ENCODE data around the gene NPAS2.
A peak's percentile ranks its signal among the peaks of the same experiment; 100 is the strongest.

The NPAS2 gene

GRCh38 chr2:100983201-100983600 is 163.3 kb downstream of the NPAS2 start:
- no peak for TF ChIP-seq EZH2phosphoT487 (IDR thresholded peaks at IDR 0.05; ENCODE audit: low read depth)
- no peak for TF ChIP-seq CTCF (IDR thresholded peaks at IDR 0.05; ENCODE audit: low read depth, low read length)
- no peaks in the 10 kb centered on the region for H3K4me1 ChIP-seq (ENCODE audit: low read length)
- H3K9me3 ChIP-seq (ENCODE audit: insufficient read depth, low read length) = no peaks in the 10 kb centered on the region
- H3K27ac ChIP-seq (ENCODE audit: low read length) = no peak overlapping the region
- H4K20me1 ChIP-seq (ENCODE audit: insufficient read depth, low read length) = no peaks in the 10 kb centered on the region
- no peaks in the 10 kb centered on the region for H3K79me2 ChIP-seq (ENCODE audit: low read length)
- no peak overlapping the region for H3K9ac ChIP-seq (ENCODE audit: low read length)
- no peak overlapping the region for H3K4me3 ChIP-seq (ENCODE audit: low read length)
- H3K27me3 ChIP-seq (ENCODE audit: low read depth, low read length) = peaks cover 10% of the 10 kb centered on the region
- no peak overlapping the region for H2AFZ ChIP-seq (ENCODE audit: low read depth, low read length)
- H3K4me2 ChIP-seq (ENCODE audit: low read length) = no peak overlapping the region
- H3K36me3 ChIP-seq (replicated peaks; ENCODE audit: low read depth, low read length) = no peaks in the 10 kb centered on the region

- Histone ChIP-seq H4K20me1 (ENCODE audit: insufficient read depth, low read length) (no peaks in the 10 kb centered on the region), H3K27ac (ENCODE audit: low read length) (no peak overlapping the region), H3K9ac (ENCODE audit: low read length) (no peak overlapping the region), H3K4me1 (ENCODE audit: low read length) (no peaks in the 10 kb centered on the region), H3K79me2 (ENCODE audit: low read length) (no peaks in the 10 kb centered on the region), H2AFZ (ENCODE audit: low read depth, low read length) (no peak overlapping the region), H3K9me3 (ENCODE audit: insufficient read depth, low read length) (no peaks in the 10 kb centered on the region), H3K4me2 (ENCODE audit: low read length) (no peak overlapping the region), H3K4me3 (ENCODE audit: low read length) (no peak overlapping the region), H3K27me3 (ENCODE audit: low read depth, low read length) (peaks cover 4% of the 10 kb centered on the region), H3K36me3 (replicated peaks; ENCODE audit: low read depth, low read length) (no peaks in the 10 kb centered on the region)
- TF ChIP-seq EZH2phosphoT487 (IDR thresholded peaks at IDR 0.05; ENCODE audit: low read depth) (no peak), CTCF (IDR thresholded peaks at IDR 0.05; ENCODE audit: low read depth, low read length) (no peak)
These were observed 163.9 kb downstream of the NPAS2 start for GRCh38 chr2:100983684-100984310.

GRCh38 chr2:100984892-100985307 is 165.0 kb downstream of the NPAS2 start:
- TF ChIP-seq CTCF (IDR thresholded peaks at IDR 0.05; ENCODE audit: low read depth, low read length) = peak; percentile 90
- TF ChIP-seq EZH2phosphoT487 (IDR thresholded peaks at IDR 0.05; ENCODE audit: low read depth) = no peak
- H3K79me2 ChIP-seq (ENCODE audit: low read length) = no peaks in the 10 kb centered on the region
- H2AFZ ChIP-seq (ENCODE audit: low read depth, low read length) = no peak overlapping the region
- H4K20me1 ChIP-seq (ENCODE audit: insufficient read depth, low read length) = no peaks in the 10 kb centered on the region
- no peak overlapping the region for H3K9ac ChIP-seq (ENCODE audit: low read length)
- no peak overlapping the region for H3K4me2 ChIP-seq (ENCODE audit: low read length)
- H3K36me3 ChIP-seq (replicated peaks; ENCODE audit: low read depth, low read length) = no peaks in the 10 kb centered on the region
- H3K9me3 ChIP-seq (ENCODE audit: insufficient read depth, low read length) = no peaks in the 10 kb centered on the region
- no peaks in the 10 kb centered on the region for H3K27me3 ChIP-seq (ENCODE audit: low read depth, low read length)
- H3K4me1 ChIP-seq (ENCODE audit: low read length) = peaks cover 6% of the 10 kb centered on the region; the same call in 1 of the 2 replicates
- no peak overlapping the region for H3K27ac ChIP-seq (ENCODE audit: low read length)
- H3K4me3 ChIP-seq (ENCODE audit: low read length) = no peak overlapping the region

- H4K20me1 ChIP-seq (ENCODE audit: insufficient read depth, low read length) = no peaks in the 10 kb centered on the region
- H3K79me2 ChIP-seq (ENCODE audit: low read length) = no peaks in the 10 kb centered on the region
- no peak overlapping the region for H3K4me3 ChIP-seq (ENCODE audit: low read length)
- no peaks in the 10 kb centered on the region for H3K9me3 ChIP-seq (ENCODE audit: insufficient read depth, low read length)
- H3K36me3 ChIP-seq (replicated peaks; ENCODE audit: low read depth, low read length) = no peaks in the 10 kb centered on the region
- no peaks in the 10 kb centered on the region for H3K27me3 ChIP-seq (ENCODE audit: low read depth, low read length)
- TF ChIP-seq CTCF (IDR thresholded peaks at IDR 0.05; ENCODE audit: low read depth, low read length) (no peak), EZH2phosphoT487 (IDR thresholded peaks at IDR 0.05; ENCODE audit: low read depth) (no peak)
- H3K9ac ChIP-seq (ENCODE audit: low read length) = no peak overlapping the region
- no peak overlapping the region for H3K4me2 ChIP-seq (ENCODE audit: low read length)
- H3K4me1 ChIP-seq (ENCODE audit: low read length) = peaks cover 6% of the 10 kb centered on the region; the same call in 1 of the 2 replicates
- H3K27ac ChIP-seq (ENCODE audit: low read length) = no peak overlapping the region
- H2AFZ ChIP-seq (ENCODE audit: low read depth, low read length) = no peak overlapping the region
These were observed 166.2 kb downstream of the NPAS2 start for GRCh38 chr2:100986157-100986556.
